Body of pancreas (tissue), 4 donors: ENCODE measurements around the gene STX4. TPM values are rescaled to one million over a fixed set of nuclear protein-coding genes. Genes with fewer than 3 reads are reported as not detected.

Experiments
- ATAC-seq: fragments of 150-250 bp; one replicate; pipeline ENCODE4 v1.9.1; 2016
- DNase-seq, 4 donors: peaks; one replicate each; pipeline ENCODE4 v3.0.0-alpha.2; 2019
- H3K27ac ChIP-seq, 4 donors: fragments of 200-600 bp; sonication (generic); 1 replicate in 3 of 4; 2 replicates in 1 of 4; pipeline versions ENCODE4 v1.5.1 to v1.6.1; 2016 to 2019; ENCODE audit warnings: mild to moderate bottlenecking in 1 of 4, mixed read lengths in 1 of 4, moderate library complexity in 1 of 4
- H3K27me3 ChIP-seq, 2 donors: fragments of 200-600 bp; sonication (generic); one replicate each; pipeline ENCODE4 v1.6.0; 2016; ENCODE audit warnings: mild to moderate bottlenecking in 1 of 2
- H3K36me3 ChIP-seq, 2 donors: fragments of 200-600 bp; sonication (generic); replicated peaks in 1 of 2; 2 replicates each; pipeline ENCODE4 v1.5.1; 2016; ENCODE audit warnings: low read depth in 2 of 2; ENCODE audit not compliant: insufficient read depth in 1 of 2
- H3K4me1 ChIP-seq: fragments of 200-600 bp; sonication (generic); one replicate; pipeline ENCODE4 v1.6.0; 2016
- H3K4me3 ChIP-seq, 2 donors: fragments of 200-600 bp; sonication (generic); 1 replicate in 1 of 2; 2 replicates in 1 of 2; pipeline ENCODE4 v1.5.1; 2016 to 2019
- H3K9me3 ChIP-seq, 3 donors: fragments of 200-600 bp; sonication (generic); 1 replicate in 2 of 3; 2 replicates in 1 of 3; pipeline ENCODE4 v1.5.1; 2016
- CTCF ChIP-seq, 7 experiments: fragments of 450-650 bp in 4 of 7; fragments of 200-600 bp in 3 of 7; sonication (generic) in 3 of 7; IDR thresholded peaks; one replicate each; pipeline ENCODE4 v1.5.1; 2016 to 2019; ENCODE audit warnings: antibody characterized with exemption in 7 of 7
- POLR2A ChIP-seq, 3 donors: fragments of 450-650 bp; IDR thresholded peaks; one replicate each; pipeline ENCODE4 v1.6.1; 2016; ENCODE audit warnings: antibody characterized with exemption in 3 of 3, mild to moderate bottlenecking in 2 of 3
- WGBS, 2 donors: methylation state at CpG; one replicate each; pipeline ENCODE4 v1.1.5; 2017; 5-methylcytosine and 5-hydroxymethylcytosine counted together
- intact Hi-C: fragments of 100-400 bp; cut with DNase I; formaldehyde crosslinking; loops from one replicate; pipeline ENCODE4 v1.15.1; 2023
- total RNA-seq, 2 donors: library from RNA; depleted of rRNA; stranded (reverse); fragments of >200 nt; gene quantifications; one replicate each; pipeline ENCODE4 v1.1.0, GENCODE V29; 2016

STX4 gene
- total RNA-seq, 2 donors from 2014 or later = 25.9 to 38.6 TPM

- Histone ChIP-seq H3K4me3 (no peak overlapping the region), H3K36me3 (peaks cover 3 to 7% of the 10 kb centered on the region in 2 donors), H3K4me1 (no peaks in the 10 kb centered on the region), H3K27ac (no peak overlapping the region), H3K27me3 (no peaks in the 10 kb centered on the region), H3K9me3 (no peaks in the 10 kb centered on the region)
- DNase-seq = peak in 1 of 4 donors; percentile 11
- intact Hi-C loops = no loop called here
- TF ChIP-seq CTCF (IDR thresholded peaks at IDR 0.05) (no peak), POLR2A (IDR thresholded peaks at IDR 0.05) (no peak)
- ATAC-seq = no peak
- 87 to 96% methylated on average over 28 to 45 of the region's 56 CpGs for WGBS, 2 donors
Measured at GRCh38 chr16:31063843-31064611, 30.7 kb downstream of the STX4 start.

GRCh38 chr16:31064882-31065461 is 31.6 kb downstream of the STX4 start:
- intact Hi-C loops = no loop called here
- Histone ChIP-seq H3K36me3 (peaks cover 3 to 7% of the 10 kb centered on the region in 2 donors), H3K27me3 (no peaks in the 10 kb centered on the region), H3K4me1 (no peaks in the 10 kb centered on the region), H3K27ac (no peak overlapping the region), H3K4me3 (no peak overlapping the region), H3K9me3 (no peaks in the 10 kb centered on the region)
- TF ChIP-seq POLR2A (IDR thresholded peaks at IDR 0.05) (no peak), CTCF (IDR thresholded peaks at IDR 0.05) (no peak)
- DNase-seq (peak in 2 of 4 donors; percentile 26 to 56), ATAC-seq (peak; percentile 48)
- WGBS, 2 donors = 74 to 92% methylated on average over 4 of the region's 4 CpGs

- H3K4me3 ChIP-seq = no peak overlapping the region
- no peak for TF ChIP-seq CTCF (IDR thresholded peaks at IDR 0.05)
- TF ChIP-seq POLR2A (IDR thresholded peaks at IDR 0.05) = no peak
- DNase-seq (no peak), ATAC-seq (no peak)
- 80 to 85% methylated on average over 3 of the region's 3 CpGs for WGBS, 2 donors
- peaks cover 0 to 3% of the 10 kb centered on the region in 2 donors for H3K36me3 ChIP-seq
- H3K27me3 ChIP-seq = no peaks in the 10 kb centered on the region
- H3K9me3 ChIP-seq = no peaks in the 10 kb centered on the region
- peaks cover 7% of the 10 kb centered on the region for H3K4me1 ChIP-seq
- no peak overlapping the region for H3K27ac ChIP-seq
- intact Hi-C loops = no loop called here
Measured at GRCh38 chr16:31067342-31067741, 34.0 kb downstream of the STX4 start.

DNA sequence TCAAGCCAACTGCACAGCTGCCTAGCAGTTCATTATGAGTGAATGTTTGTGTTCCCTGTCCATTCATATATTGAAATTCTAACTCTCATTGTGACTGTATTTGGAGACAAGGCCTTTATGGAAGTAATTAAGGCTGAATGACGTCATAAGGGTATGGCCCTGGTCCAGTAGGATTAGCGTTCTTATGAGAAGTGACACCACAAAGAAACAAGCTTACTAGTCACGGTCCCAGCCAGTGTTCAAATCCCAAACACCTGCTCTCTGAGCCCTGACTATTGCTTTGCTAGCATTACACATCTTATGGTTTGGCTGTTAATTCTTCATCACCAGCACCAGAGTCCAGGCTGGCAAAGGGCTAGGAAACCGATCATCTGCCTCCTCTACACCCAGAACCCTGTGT is 38.5 kb downstream of the STX4 start:
- intact Hi-C loops = loop anchor here (10.0 kb wide), 1 partner anchor 73 kb away; no protein-coding TSS in a partner anchor
- H3K4me3 ChIP-seq = no peak overlapping the region
- no peaks in the 10 kb centered on the region for H3K27me3 ChIP-seq
- H3K9me3 ChIP-seq = no peaks in the 10 kb centered on the region
- TF ChIP-seq POLR2A (IDR thresholded peaks at IDR 0.05) (no peak), CTCF (IDR thresholded peaks at IDR 0.05) (no peak)
- no peak for ATAC-seq
- 36 to 42% methylated on average over 4 of the region's 4 CpGs for WGBS, 2 donors
- peaks cover 0 to 2% of the 10 kb centered on the region in 2 donors for H3K36me3 ChIP-seq
- H3K27ac ChIP-seq = no peak overlapping the region
- peaks cover 25% of the 10 kb centered on the region for H3K4me1 ChIP-seq
- DNase-seq = no peak
